Bronchial epithelial cell (primary cell): ENCODE measurements around the gene SSH2. TPM values are rescaled to one million over a fixed set of nuclear protein-coding genes. Genes with fewer than 3 reads are reported as not detected.

Experiments
- DNase-seq: peaks from one replicate; pipeline ENCODE4 v3.0.0-alpha.2; 2010; ENCODE audit warnings: low read depth
- FAIRE-seq: peaks from 2 replicates; lab custom pipeline; 2011; peaks lifted over from hg19 to GRCh38; lab: Jason Lieb, UNC
- H3K27me3 ChIP-seq: 2 replicates; pipeline ENCODE4 v1.5.1; 2011; ENCODE audit warnings: low read length; ENCODE audit not compliant: control insufficient read depth, insufficient read depth
- H3K36me3 ChIP-seq: 2 replicates; pipeline ENCODE4 v1.5.1; 2011; ENCODE audit warnings: low read length; ENCODE audit not compliant: control insufficient read depth, insufficient read depth
- H3K4me3 ChIP-seq: 2 replicates; pipeline ENCODE4 v1.5.1; 2011; ENCODE audit warnings: mild to moderate bottlenecking, low read depth, low read length, control low read depth
- CTCF ChIP-seq: IDR thresholded peaks from 2 replicates; pipeline ENCODE4 v1.5.1; 2011; ENCODE audit warnings: mild to moderate bottlenecking, moderate library complexity, low read length, control low read depth, inconsistent platforms; ENCODE audit not compliant: insufficient read depth, severe bottlenecking
- total RNA-seq: library from RNA; depleted of rRNA; stranded (reverse); fragments of >200 nt; gene quantifications from 2 replicates; pipeline ENCODE4 v1.2.1, GENCODE V29; 2014

The SSH2 gene, protein sequence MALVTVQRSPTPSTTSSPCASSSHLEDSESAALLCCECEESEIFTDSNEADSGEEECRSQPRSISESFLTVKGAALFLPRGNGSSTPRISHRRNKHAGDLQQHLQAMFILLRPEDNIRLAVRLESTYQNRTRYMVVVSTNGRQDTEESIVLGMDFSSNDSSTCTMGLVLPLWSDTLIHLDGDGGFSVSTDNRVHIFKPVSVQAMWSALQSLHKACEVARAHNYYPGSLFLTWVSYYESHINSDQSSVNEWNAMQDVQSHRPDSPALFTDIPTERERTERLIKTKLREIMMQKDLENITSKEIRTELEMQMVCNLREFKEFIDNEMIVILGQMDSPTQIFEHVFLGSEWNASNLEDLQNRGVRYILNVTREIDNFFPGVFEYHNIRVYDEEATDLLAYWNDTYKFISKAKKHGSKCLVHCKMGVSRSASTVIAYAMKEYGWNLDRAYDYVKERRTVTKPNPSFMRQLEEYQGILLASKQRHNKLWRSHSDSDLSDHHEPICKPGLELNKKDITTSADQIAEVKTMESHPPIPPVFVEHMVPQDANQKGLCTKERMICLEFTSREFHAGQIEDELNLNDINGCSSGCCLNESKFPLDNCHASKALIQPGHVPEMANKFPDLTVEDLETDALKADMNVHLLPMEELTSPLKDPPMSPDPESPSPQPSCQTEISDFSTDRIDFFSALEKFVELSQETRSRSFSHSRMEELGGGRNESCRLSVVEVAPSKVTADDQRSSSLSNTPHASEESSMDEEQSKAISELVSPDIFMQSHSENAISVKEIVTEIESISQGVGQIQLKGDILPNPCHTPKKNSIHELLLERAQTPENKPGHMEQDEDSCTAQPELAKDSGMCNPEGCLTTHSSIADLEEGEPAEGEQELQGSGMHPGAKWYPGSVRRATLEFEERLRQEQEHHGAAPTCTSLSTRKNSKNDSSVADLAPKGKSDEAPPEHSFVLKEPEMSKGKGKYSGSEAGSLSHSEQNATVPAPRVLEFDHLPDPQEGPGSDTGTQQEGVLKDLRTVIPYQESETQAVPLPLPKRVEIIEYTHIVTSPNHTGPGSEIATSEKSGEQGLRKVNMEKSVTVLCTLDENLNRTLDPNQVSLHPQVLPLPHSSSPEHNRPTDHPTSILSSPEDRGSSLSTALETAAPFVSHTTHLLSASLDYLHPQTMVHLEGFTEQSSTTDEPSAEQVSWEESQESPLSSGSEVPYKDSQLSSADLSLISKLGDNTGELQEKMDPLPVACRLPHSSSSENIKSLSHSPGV (N-terminal part only)
- total RNA-seq, result 3.7 and 4.1 TPM in 2 replicates

DNA sequence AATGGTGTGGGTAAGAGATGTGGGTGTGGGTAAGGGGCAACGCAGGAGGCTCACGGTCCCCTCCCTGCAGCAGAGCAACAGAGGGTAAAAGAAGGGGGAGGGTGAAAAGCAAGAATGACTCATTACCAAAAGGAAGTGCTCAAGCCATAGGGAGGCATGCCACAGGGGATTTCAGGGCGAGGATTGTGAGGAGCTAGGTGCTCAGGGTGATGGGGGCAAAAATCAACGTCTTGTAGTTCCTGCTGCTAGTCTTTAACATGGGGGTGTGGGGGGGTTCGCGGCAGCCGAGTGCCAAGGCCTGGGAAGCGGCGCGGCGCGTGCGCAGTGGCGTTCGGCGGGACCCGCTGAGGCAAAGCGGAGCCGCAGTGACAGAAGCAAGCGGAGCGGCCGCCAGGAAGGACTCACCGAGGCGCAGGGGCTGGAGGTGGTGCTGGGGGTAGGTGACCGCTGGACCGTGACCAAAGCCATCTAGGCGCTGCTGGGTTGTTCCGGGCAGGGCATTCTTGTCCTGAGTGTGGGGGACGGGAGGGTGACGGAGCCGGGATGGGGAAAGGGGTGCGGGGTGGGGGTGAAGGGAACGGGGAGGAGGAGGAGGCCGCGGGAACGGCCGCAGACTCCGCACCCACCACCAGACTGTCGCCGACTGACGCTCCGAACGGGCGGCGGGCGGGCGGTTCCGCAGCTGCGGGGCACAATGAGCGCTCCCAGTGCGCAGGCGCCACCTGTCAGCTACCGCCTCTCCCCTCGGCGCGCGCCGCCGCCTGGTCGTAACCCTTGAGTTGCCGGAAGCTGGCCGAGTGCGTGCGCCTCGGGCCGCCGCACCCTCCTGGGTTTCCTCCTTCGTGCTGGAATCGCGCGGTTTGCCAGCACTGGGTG is at the start of gene SSH2:
Gene SSH2, minus strand, starts transcription at position 696 of the 876 bp plus-strand sequence. Its CDS starts 228 bp downstream, at position 468.
- DNase-seq (peak; percentile 70), FAIRE-seq (no peak)
- Histone ChIP-seq H3K27me3 (no peaks in the 10 kb centered on the region), H3K36me3 (no peaks in the 10 kb centered on the region), H3K4me3 (peak within 1 kb of the TSS; percentile 83)
- peak; percentile 17 for TF ChIP-seq CTCF

DNA sequence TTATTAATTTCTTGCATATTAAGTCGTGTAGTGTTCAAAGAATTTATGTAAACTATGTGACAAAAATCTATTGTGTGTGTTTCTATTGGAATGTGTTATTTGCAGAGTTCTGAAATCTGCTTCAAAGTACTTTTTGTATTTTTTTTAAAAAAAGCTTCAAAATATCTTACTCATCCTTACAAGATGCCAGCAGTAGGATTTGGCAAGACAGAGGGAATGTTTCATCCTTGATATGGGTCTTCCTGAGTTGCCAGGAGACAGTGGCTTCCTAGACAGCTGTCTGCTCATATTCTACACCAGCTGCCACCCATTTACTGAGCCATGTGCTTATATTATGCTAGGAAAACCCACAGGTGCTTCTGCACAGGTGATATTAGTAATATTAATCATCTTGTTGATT is 47.8 kb upstream of the SSH2 start:
- FAIRE-seq, result no peak

GRCh38 chr17:29973005-29973404 is 43.0 kb upstream of the SSH2 start:
- H3K4me3 ChIP-seq, result no peak overlapping the region
- H3K27me3 ChIP-seq, result no peaks in the 10 kb centered on the region
- DNase-seq (no peak), FAIRE-seq (no peak)
- H3K36me3 ChIP-seq, result no peaks in the 10 kb centered on the region
- no peak for TF ChIP-seq CTCF

More for the DNA sequence above, 47.8 kb upstream of the SSH2 start:
- no peaks in the 10 kb centered on the region for H3K36me3 ChIP-seq
- H3K4me3 ChIP-seq, result no peak overlapping the region
- DNase-seq, result peak; percentile 19
- no peaks in the 10 kb centered on the region for H3K27me3 ChIP-seq
- TF ChIP-seq CTCF, result no peak

DNA sequence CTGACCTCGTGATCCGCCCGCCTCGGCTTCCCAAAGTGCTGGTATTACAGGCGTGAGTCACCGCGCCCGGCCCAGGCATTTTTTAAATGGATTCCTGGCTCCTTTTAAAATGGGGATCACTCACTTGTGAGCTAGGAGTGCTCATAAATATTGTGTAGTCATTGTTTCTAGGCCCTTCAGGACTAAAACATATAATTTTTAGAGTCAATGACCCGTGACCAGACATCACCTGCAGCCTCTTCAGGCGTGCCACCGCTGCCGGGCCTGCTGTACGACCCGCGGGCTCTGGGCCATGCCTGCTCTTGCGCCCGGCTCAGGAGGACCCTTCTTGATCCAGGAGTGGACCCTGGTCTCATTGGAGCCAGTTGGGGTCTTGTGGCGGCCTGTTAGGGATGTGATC is 42.2 kb upstream of the SSH2 start:
- no peak for FAIRE-seq

More for the DNA sequence above, 42.2 kb upstream of the SSH2 start:
- peaks cover under 1% of the 10 kb centered on the region for H3K27me3 ChIP-seq
- no peak for TF ChIP-seq CTCF
- H3K4me3 ChIP-seq, result no peak overlapping the region
- DNase-seq, result no peak
- H3K36me3 ChIP-seq, result no peaks in the 10 kb centered on the region
